Measurements from ENCODE around the gene USP47. TPM values are rescaled to one million over a fixed set of nuclear protein-coding genes. Genes with fewer than 3 reads are reported as not detected.
A peak's percentile ranks its signal among the peaks of the same experiment; 100 is the strongest.

USP47 gene
- total and polyA plus RNA-seq, 2 experiments from 2014 or later: 16.3 to 36.7 TPM

DNA sequence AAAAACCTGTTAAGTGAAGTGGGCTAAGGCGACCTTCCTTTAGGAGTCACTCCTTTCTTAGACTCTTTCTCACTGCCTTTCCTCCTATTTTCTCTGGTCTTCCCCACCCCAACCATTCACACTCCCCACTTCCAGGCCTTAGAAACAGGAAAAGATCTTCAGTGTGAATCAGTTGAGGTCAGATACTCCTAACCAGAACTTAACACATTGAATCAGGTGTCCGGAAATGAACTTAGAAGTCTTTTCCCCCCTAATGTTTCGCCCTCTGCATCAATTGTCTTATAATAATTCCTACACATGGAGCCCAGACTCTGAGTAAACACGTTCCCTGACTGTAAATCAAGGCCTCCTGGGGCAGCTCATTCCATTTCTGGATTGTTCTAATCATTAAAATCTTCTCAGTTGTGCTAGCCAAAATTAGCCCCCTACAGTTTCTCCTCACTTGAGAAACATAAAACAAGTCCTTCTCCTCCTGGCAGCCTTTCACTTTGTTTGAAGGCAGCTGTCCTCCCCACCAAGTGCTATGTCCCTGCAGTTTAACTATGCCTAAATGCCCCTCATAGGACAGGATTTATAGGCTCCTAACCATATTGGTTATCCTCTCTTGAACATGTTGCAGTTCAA is 32.7 kb upstream of the USP47 start:
- Mint-ChIP-seq H3K36me3 (ENCODE audit: low read depth) (no peaks in the 10 kb centered on the region), H3K9me3 (no peaks in the 10 kb centered on the region; the same call in 2 of the 3 replicates), H3K4me1 (peaks cover 2% of the 10 kb centered on the region; the same call in 1 of the 3 replicates), H3K4me3 (no peak overlapping the region), H3K27me3 (ENCODE audit: insufficient read depth, low read depth, poor library complexity) (peaks cover 5% of the 10 kb centered on the region), H3K27ac (no peak overlapping the region; the same call in 1 of the 2 replicates)
- Histone ChIP-seq H3K36me3 (ENCODE audit: insufficient read depth) (no peaks in the 10 kb centered on the region), H3K27me3 (ENCODE audit: insufficient read depth) (no peaks in the 10 kb centered on the region), H3K4me3 (no peak overlapping the region), H3K9me2 (ENCODE audit: insufficient read depth) (no peaks in the 10 kb centered on the region), H3F3A (replicated peaks; ENCODE audit: low read depth) (no peaks in the 10 kb centered on the region), H3K79me2 (replicated peaks; ENCODE audit: insufficient read depth) (no peaks in the 10 kb centered on the region), H3K4me1 (ENCODE audit: insufficient read depth) (no peaks in the 10 kb centered on the region), H3K4me2 (no peak overlapping the region), H3K27ac (ENCODE audit: low read depth) (no peak overlapping the region), H2AFZ (peak overlapping the region; percentile 69; the same call in 1 of the 2 replicates), H4K20me1 (replicated peaks; ENCODE audit: insufficient read depth) (no peaks in the 10 kb centered on the region)
- DNase-seq (ENCODE audit: low spot score): no peak
- ATAC-seq: no peak
- TF ChIP-seq NANOG (IDR thresholded peaks at IDR 0.05; ENCODE audit: borderline replicate concordance) (no peak), EZH2phosphoT487 (IDR thresholded peaks at IDR 0.05; ENCODE audit: unreplicated experiment) (no peak), ZNF114 (CRISPR knock-in tag; IDR thresholded peaks at IDR 0.05) (no peak), STAT1 (IDR thresholded peaks at IDR 0.05; ENCODE audit: unreplicated experiment) (no peak), POLR2AphosphoS5 (IDR thresholded peaks at IDR 0.05; ENCODE audit: low read depth) (no peak), ETS1 (IDR thresholded peaks at IDR 0.05) (no peak), JUNB (IDR thresholded peaks at IDR 0.05; ENCODE audit: unreplicated experiment) (no peak), ZNF331 (CRISPR knock-in tag; IDR thresholded peaks at IDR 0.05; ENCODE audit: low read depth) (no peak), CREB1 (CRISPR knock-in tag; IDR thresholded peaks at IDR 0.05; ENCODE audit: low read depth) (no peak), EZH2 (IDR thresholded peaks at IDR 0.05; ENCODE audit: low read depth, unreplicated experiment) (no peak), REST (IDR thresholded peaks at IDR 0.05; ENCODE audit: unreplicated experiment) (no peak)
- TF ChIP-seq, protein P1, sequence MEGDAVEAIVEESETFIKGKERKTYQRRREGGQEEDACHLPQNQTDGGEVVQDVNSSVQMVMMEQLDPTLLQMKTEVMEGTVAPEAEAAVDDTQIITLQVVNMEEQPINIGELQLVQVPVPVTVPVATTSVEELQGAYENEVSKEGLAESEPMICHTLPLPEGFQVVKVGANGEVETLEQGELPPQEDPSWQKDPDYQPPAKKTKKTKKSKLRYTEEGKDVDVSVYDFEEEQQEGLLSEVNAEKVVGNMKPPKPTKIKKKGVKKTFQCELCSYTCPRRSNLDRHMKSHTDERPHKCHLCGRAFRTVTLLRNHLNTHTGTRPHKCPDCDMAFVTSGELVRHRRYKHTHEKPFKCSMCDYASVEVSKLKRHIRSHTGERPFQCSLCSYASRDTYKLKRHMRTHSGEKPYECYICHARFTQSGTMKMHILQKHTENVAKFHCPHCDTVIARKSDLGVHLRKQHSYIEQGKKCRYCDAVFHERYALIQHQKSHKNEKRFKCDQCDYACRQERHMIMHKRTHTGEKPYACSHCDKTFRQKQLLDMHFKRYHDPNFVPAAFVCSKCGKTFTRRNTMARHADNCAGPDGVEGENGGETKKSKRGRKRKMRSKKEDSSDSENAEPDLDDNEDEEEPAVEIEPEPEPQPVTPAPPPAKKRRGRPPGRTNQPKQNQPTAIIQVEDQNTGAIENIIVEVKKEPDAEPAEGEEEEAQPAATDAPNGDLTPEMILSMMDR (conservative IDR thresholded peaks at IDR 0.05; ENCODE audit: low read depth in 2 of 2): no peak
- TF ChIP-seq, protein P2, sequence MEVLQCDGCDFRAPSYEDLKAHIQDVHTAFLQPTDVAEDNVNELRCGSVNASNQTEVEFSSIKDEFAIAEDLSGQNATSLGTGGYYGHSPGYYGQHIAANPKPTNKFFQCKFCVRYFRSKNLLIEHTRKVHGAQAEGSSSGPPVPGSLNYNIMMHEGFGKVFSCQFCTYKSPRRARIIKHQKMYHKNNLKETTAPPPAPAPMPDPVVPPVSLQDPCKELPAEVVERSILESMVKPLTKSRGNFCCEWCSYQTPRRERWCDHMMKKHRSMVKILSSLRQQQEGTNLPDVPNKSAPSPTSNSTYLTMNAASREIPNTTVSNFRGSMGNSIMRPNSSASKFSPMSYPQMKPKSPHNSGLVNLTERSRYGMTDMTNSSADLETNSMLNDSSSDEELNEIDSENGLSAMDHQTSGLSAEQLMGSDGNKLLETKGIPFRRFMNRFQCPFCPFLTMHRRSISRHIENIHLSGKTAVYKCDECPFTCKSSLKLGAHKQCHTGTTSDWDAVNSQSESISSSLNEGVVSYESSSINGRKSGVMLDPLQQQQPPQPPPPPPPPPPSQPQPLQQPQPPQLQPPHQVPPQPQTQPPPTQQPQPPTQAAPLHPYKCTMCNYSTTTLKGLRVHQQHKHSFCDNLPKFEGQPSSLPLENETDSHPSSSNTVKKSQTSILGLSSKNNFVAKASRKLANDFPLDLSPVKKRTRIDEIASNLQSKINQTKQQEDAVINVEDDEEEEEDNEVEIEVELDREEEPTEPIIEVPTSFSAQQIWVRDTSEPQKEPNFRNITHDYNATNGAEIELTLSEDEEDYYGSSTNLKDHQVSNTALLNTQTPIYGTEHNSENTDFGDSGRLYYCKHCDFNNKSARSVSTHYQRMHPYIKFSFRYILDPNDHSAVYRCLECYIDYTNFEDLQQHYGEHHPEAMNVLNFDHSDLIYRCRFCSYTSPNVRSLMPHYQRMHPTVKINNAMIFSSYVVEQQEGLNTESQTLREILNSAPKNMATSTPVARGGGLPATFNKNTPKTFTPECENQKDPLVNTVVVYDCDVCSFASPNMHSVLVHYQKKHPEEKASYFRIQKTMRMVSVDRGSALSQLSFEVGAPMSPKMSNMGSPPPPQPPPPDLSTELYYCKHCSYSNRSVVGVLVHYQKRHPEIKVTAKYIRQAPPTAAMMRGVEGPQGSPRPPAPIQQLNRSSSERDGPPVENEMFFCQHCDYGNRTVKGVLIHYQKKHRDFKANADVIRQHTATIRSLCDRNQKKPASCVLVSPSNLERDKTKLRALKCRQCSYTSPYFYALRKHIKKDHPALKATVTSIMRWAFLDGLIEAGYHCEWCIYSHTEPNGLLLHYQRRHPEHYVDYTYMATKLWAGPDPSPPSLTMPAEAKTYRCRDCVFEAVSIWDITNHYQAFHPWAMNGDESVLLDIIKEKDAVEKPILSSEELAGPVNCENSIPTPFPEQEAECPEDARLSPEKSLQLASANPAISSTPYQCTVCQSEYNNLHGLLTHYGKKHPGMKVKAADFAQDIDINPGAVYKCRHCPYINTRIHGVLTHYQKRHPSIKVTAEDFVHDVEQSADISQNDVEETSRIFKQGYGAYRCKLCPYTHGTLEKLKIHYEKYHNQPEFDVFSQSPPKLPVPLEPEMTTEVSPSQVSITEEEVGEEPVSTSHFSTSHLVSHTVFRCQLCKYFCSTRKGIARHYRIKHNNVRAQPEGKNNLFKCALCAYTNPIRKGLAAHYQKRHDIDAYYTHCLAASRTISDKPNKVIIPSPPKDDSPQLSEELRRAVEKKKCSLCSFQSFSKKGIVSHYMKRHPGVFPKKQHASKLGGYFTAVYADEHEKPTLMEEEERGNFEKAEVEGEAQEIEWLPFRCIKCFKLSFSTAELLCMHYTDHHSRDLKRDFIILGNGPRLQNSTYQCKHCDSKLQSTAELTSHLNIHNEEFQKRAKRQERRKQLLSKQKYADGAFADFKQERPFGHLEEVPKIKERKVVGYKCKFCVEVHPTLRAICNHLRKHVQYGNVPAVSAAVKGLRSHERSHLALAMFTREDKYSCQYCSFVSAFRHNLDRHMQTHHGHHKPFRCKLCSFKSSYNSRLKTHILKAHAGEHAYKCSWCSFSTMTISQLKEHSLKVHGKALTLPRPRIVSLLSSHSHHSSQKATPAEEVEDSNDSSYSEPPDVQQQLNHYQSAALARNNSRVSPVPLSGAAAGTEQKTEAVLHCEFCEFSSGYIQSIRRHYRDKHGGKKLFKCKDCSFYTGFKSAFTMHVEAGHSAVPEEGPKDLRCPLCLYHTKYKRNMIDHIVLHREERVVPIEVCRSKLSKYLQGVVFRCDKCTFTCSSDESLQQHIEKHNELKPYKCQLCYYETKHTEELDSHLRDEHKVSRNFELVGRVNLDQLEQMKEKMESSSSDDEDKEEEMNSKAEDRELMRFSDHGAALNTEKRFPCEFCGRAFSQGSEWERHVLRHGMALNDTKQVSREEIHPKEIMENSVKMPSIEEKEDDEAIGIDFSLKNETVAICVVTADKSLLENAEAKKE (CRISPR knock-in tag; IDR thresholded peaks at IDR 0.05): no peak
